Smooth muscle cell of trachea (primary cell): ENCODE data around the gene TP53. TPM values are rescaled to one million over a fixed set of nuclear protein-coding genes. Genes with fewer than 3 reads are reported as not detected.

ENCODE experiments used
- total RNA-seq: library from RNA; depleted of rRNA; stranded (reverse); fragments of >200 nt; gene quantifications from 2 replicates; pipeline ENCODE4 v1.2.1, GENCODE V29; 2014

Gene TP53
- 18.3 and 35.4 TPM in 2 replicates for total RNA-seq

DNA sequence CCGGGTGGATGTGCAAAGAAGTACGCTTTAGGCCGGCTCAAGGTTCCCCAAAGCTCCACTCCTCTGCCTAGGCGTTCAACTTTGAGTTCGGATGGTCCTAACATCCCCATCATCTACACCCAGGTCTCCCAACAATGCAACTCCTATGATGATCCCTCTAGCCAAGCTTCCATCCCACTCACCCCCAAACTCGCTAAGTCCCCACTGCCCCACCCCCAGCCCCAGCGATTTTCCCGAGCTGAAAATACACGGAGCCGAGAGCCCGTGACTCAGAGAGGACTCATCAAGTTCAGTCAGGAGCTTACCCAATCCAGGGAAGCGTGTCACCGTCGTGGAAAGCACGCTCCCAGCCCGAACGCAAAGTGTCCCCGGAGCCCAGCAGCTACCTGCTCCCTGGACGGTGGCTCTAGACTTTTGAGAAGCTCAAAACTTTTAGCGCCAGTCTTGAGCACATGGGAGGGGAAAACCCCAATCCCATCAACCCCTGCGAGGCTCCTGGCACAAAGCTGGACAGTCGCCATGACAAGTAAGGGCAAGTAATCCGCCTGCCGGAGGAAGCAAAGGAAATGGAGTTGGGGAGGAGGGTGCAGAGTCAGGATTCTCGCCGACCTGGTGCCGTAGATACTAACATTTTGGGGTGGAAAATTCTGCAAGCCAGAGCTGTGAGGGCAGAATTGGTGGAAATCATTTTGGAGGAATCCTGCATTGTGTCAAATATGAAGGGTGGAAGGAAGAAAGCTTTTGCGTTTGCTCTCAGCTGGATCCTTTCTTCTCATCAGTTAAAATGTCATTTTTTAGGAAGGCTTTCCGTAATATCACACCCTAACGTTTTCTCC lies at the start of gene TP53:
TSS of gene TP53 (minus strand) at position 419 of the 836 bp plus-strand sequence. CDS start 10,896 bp downstream, outside the sequence.

DNA sequence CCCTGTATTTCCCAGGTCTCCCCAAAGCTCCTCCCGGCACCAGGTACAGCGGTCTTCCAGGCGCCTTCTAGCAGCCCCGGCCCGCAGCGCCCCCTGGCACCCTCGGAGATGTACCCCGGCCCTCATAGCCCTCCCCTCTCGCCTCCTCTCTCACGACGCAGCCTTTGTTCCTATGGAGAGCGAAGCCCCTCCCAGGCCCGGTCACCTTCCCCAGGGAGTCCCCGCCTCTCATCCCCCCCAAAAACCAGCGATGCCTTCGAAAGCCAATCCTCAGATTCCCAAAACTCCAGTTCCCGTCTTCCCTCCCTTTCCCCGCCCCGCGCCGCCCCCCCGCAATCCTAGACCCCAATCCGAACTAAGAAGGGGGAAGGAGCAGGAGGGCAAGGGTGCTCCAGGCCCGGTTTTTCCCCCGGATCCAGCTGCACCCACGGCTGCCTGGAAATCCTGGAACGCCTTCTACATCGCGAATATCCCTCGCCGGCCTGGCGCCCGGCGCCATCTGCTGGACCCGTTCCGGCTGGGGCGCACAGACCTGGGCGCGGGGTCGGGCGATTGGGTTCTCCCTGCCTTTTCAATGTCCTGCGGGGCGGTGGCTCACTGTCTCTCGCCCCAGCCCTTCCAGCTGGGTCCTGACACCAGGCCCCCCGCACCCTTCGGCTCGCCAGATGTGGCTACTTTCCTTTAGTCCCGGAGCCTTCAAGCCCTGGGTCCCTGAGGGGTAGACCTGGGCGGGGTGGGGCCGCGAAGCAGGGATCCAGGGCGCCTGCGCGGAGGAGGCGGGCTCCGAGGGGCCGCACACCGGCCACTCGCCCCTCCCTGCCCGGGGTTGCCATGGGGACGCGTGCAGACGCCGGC lies 29.8 kb upstream of the TP53 start, which contains the start of gene DNAH2:
TSS of gene DNAH2 (plus strand) at position 844 of the 855 bp plus-strand sequence. CDS start 1,991 bp downstream, outside the sequence.

DNA sequence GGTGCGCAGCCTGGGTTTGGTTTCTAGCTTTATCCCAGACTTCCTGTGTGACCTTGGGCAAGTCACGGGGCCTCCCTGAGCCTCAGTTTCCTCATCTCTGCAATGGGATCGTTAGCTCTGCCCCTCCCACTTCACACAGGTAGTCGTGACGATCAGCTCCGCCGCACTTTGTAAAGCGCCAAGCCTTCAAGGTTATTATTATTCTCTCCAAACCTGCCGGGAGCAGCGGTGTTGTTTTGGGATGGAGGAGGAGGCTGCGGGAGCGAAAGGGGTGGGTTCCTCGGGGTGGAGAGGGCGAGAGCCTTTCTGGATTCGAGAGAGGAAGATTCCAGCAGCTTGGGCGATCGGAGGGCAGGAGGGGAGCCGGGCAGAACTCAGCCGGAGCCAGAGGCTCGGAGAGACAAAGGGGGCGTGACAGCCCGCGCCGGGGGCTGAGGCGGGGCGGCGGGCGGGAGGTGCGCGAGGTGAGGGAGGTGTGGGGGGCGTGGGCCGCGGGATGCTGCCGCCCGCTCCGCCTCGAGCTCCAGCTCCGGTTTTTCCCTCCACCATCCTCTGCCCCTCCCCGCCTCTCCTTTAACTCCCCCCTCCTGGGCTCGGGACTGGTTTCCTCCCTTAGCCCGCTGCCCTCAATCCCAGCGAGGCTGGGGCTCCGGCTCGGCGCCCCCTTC lies 17.4 kb upstream of the TP53 start, which contains the start of gene EFNB3:
TSS of gene EFNB3 (plus strand) at position 602 of the 668 bp plus-strand sequence. CDS start 397 bp downstream, outside the sequence.

DNA sequence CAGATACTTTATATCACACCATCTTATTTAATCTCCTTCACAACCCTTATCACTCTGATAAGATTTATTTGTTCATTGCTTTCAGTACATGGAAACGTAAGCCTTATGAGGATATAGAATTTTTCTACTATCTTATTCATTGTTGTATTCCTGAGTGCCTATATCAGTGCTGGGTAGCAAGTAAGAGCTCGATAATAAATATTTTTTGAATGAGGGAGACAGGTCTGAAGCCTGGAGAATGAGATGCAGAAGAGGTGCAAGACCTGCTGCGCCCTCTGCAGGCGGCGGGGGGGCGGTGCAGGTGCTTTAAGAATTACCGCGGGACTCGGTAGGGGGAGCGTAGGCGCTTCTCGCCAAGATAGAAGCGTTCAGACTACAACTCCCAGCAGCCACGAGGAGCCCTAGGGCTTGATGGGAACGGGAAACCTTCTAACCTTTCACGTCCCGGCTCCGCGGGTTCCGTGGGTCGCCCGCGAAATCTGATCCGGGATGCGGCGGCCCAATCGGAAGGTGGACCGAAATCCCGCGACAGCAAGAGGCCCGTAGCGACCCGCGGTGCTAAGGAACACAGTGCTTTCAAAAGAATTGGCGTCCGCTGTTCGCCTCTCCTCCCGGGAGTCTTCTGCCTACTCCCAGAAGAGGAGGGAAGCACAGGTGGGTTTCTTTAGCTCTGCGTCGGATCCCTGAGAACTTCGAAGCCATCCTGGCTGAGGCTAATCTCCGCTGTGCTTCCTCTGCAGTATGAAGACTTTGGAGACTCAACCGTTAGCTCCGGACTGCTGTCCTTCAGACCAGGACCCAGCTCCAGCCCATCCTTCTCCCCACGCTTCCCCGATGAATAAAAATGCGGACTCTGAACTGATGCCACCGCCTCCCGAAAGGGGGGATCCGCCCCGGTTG lies 868 bp upstream of the TP53 start, which contains the start of gene WRAP53:
TSS of gene WRAP53 (plus strand) at position 570 of the 900 bp plus-strand sequence. CDS start at position 742, 172 bp downstream.

DNA sequence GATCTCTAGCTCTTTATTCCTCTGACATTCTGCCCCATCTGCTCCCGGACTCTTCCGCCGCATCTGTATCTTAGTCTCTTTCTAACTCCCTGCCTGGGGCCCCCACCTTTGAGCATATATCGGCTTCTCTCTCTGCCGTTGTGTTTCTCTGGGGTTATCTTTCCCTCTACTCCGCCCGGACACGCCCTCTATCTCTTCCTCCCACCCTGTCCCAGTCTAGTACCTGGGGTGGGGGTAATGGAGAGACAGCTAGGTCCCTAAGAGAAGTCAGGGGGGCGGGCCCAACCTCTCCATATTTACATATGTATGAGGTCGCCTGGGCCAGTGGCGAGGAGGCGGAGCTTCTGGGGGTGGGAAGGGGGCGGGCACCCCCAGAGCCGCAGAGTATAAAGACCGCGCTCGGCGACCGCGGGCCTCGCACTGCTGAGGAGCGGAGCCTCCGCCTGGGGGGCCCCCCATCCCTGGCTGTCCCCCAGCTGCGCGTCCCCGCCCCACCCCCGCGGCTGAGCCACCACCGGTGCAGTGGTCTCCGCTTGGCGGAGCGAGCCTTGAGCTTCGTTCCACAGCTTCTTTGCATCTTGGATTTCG lies 36.7 kb downstream of the TP53 start, which contains the start of gene ATP1B2:
TSS of gene ATP1B2 (plus strand) at position 418 of the 588 bp plus-strand sequence. CDS start 593 bp downstream, outside the sequence.

DNA sequence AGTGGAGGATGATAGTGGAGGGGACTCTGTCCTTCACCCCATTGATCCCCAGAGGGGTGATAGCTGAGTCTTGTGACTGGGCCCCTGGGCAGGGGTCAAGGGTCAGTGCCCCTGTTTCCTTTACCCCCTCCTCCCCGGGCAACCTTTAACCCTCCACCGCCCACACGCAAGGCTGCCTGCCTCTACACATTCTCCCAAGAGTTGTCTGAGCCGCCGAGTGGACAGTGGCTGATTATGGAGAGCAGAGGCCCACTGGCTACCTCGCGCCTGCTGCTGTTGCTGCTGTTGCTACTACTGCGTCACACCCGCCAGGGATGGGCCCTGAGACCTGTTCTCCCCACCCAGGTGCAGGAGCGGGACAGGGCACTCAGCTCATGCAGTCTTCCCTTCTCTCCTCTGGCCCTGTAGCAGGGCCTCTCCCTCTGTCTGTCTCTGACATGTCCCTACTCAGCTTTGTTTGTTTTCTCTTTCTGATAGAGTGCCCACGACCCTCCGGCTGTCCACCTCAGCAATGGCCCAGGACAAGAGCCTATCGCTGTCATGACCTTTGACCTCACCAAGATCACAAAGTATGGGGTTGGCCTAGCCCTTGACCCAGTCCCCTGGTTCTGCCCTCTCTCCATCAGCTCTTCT lies 57.2 kb downstream of the TP53 start, which contains the start of gene SHBG:
TSS of gene SHBG (plus strand) at position 197 of the 633 bp plus-strand sequence. CDS start at position 235, 38 bp downstream.

DNA sequence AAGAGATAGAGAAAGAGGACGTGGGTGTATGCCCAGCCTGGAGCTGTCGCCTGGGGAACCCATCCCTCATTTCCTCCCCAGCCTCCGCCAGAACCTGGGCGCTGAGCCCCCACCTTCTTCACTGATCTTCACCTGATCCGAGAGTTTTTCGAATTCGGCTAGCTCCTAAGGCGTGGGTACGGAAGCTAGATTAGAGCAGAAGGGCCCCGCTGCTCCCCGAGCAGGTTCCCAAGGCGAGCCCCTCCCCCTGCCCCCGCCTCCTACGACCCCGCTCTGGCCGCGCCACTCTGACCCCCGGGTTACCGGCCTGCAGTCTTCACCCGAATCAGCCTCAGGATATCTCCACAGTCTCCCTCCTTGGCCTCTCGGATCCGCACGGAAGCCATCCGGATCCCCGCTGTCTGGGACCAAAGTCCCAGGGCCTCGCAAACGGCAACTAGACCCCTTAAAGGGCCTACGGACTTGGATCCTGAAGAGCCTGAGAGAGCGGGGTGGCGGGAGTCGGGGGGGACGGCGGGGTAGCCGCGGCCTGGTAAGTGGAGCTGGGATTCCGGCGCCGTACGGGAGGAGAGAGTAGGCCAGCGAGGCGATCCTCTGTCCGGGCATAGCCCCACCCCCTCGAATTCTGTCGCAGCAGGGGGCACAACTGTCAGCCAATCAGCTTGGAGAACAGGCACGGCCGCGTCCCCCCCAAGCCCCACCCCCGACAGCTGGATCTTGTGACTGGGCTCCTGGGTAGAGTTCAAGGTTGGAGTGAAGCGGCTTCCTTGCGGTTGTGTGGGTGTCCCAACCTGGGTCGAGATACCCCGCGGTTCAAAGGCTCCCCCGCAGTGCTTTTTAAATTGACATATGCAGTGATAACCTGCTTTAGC lies 59.8 kb downstream of the TP53 start, which contains the start of gene SAT2:
TSS of gene SAT2 (minus strand) at position 572 of the 872 bp plus-strand sequence. CDS start at position 386, 186 bp downstream.

Other genes with a start within 250 kb of the TP53 start
- gene FGF11, start 248.0 kb downstream of the TP53 start, total RNA-seq = 0.58 and 2.8 TPM in 2 replicates
- gene CHRNB1, start 242.4 kb downstream of the TP53 start, total RNA-seq = 6.8 and 10.3 TPM in 2 replicates
- 27.8 and 44.8 TPM in 2 replicates for gene ZBTB4, start 207.9 kb downstream of the TP53 start, total RNA-seq
- not detected in 2 replicates for gene SLC35G6, start 206.0 kb downstream of the TP53 start, total RNA-seq
- 104 and 111 TPM in 2 replicates for gene POLR2A, start 203.1 kb downstream of the TP53 start, total RNA-seq
- gene TNFSF12, start 138.4 kb downstream of the TP53 start, total RNA-seq = 17.0 and 18.4 TPM in 2 replicates
- gene TNFSF13, start 128.7 kb downstream of the TP53 start, total RNA-seq = 2.0 and 2.2 TPM in 2 replicates
- 59.2 and 68.1 TPM in 2 replicates for gene SENP3, start 125.6 kb downstream of the TP53 start, total RNA-seq
- gene CD68, start 107.9 kb downstream of the TP53 start, total RNA-seq = 30.4 and 79.9 TPM in 2 replicates
- gene MPDU1, start 103.6 kb downstream of the TP53 start, total RNA-seq = 94.1 and 137 TPM in 2 replicates
- gene SOX15, start 97.4 kb downstream of the TP53 start, total RNA-seq = 0.66 and 0.73 TPM in 2 replicates
- 34.9 and 47.3 TPM in 2 replicates for gene FXR2, start 72.6 kb downstream of the TP53 start, total RNA-seq
- 43.8 and 45.5 TPM in 2 replicates for gene SAT2, start 59.7 kb downstream of the TP53 start, total RNA-seq
- gene SHBG, start 57.4 kb downstream of the TP53 start, total RNA-seq = 0.17 and 0.29 TPM in 2 replicates
- 0.17 TPM in 1 of 2 replicates, not detected in the other for gene ATP1B2, start 36.6 kb downstream of the TP53 start, total RNA-seq
- gene WRAP53, start 987 bp upstream of the TP53 start, total RNA-seq = 3.6 and 6.4 TPM in 2 replicates
- 0.83 and 1.0 TPM in 2 replicates for gene EFNB3, start 17.7 kb upstream of the TP53 start, total RNA-seq
- 0.17 and 0.29 TPM in 2 replicates for gene DNAH2, start 30.3 kb upstream of the TP53 start, total RNA-seq
- gene KDM6B, start 146.7 kb upstream of the TP53 start, total RNA-seq = 5.1 and 7.1 TPM in 2 replicates
- gene TMEM88, start 167.6 kb upstream of the TP53 start, total RNA-seq = 0.17 and 0.44 TPM in 2 replicates
- 51.9 and 73.9 TPM in 2 replicates for gene NAA38, start 170.1 kb upstream of the TP53 start, total RNA-seq
- 9.6 and 10.6 TPM in 2 replicates for gene CYB5D1, start 170.5 kb upstream of the TP53 start, total RNA-seq
- 105 and 192 TPM in 2 replicates for gene CHD3, start 201.3 kb upstream of the TP53 start, total RNA-seq
- gene RNF227, start 228.8 kb upstream of the TP53 start, total RNA-seq = 2.8 and 4.6 TPM in 2 replicates
- gene KCNAB3, start 242.4 kb upstream of the TP53 start, total RNA-seq = 0.33 and 0.44 TPM in 2 replicates
- gene TRAPPC1, start 244.5 kb upstream of the TP53 start, total RNA-seq = 80.2 and 90.3 TPM in 2 replicates
- 18.5 and 31.7 TPM in 2 replicates for gene CNTROB, start 244.7 kb upstream of the TP53 start, total RNA-seq